Body of pancreas (tissue), 4 donors: ENCODE data around the gene SLC6A16.

ENCODE experiments used
- POLR2A ChIP-seq, 3 donors: fragments of 450-650 bp; IDR thresholded peaks; one replicate each; pipeline ENCODE4 v1.6.1; 2016; ENCODE audit warnings: antibody characterized with exemption in 3 of 3, mild to moderate bottlenecking in 2 of 3
- TF ChIP-seq, protein P1 (sequence below), 7 experiments: fragments of 450-650 bp in 4 of 7; fragments of 200-600 bp in 3 of 7; sonication (generic) in 3 of 7; IDR thresholded peaks; one replicate each; pipeline ENCODE4 v1.5.1; 2016 to 2019; ENCODE audit warnings: antibody characterized with exemption in 7 of 7

DNA sequence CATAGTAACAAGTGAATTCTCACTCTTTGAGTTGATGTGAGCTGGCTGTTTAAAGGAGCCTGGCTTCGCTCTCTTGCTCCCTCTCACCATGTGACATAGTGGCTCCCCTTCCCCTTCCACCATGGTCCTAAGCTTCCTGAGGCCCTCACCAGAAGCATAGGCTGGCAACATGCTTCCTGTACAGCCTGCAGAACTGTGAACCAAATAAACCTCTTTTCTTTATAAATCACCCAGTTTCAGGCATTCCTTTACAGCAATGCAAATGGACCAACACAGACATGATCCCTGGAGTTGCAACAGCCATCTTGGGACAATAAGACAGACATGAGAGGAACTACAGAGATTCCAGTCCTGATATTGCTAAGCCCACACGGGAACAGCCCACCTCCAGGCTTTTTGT lies 24.6 kb upstream of the SLC6A16 start:
- no peak for TF ChIP-seq POLR2A (IDR thresholded peaks at IDR 0.05)
- TF ChIP-seq, protein P1, sequence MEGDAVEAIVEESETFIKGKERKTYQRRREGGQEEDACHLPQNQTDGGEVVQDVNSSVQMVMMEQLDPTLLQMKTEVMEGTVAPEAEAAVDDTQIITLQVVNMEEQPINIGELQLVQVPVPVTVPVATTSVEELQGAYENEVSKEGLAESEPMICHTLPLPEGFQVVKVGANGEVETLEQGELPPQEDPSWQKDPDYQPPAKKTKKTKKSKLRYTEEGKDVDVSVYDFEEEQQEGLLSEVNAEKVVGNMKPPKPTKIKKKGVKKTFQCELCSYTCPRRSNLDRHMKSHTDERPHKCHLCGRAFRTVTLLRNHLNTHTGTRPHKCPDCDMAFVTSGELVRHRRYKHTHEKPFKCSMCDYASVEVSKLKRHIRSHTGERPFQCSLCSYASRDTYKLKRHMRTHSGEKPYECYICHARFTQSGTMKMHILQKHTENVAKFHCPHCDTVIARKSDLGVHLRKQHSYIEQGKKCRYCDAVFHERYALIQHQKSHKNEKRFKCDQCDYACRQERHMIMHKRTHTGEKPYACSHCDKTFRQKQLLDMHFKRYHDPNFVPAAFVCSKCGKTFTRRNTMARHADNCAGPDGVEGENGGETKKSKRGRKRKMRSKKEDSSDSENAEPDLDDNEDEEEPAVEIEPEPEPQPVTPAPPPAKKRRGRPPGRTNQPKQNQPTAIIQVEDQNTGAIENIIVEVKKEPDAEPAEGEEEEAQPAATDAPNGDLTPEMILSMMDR (IDR thresholded peaks at IDR 0.05), result no peak
